Endometrium (tissue), 2 donors: ENCODE data around the gene SYNGAP1.
A peak's percentile ranks its signal among the peaks of the same experiment; 100 is the strongest.

Experiments
- FAIRE-seq: peaks from 2 replicates; lab custom pipeline; 2012; peaks lifted over from hg19 to GRCh38; lab: Jason Lieb, UNC
- donor health status: control.
- donor health status: control.

The SYNGAP1 gene

DNA sequence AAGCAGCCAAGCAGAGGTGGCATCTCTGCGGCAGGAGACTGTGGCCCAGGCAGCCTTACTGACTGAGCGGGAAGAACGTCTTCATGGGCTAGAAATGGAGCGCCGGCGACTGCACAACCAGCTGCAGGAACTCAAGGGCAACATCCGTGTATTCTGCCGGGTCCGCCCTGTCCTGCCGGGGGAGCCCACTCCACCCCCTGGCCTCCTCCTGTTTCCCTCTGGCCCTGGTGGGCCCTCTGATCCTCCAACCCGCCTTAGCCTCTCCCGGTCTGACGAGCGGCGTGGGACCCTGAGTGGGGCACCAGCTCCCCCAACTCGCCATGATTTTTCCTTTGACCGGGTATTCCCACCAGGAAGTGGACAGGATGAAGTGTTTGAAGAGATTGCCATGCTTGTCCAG, 15.0 kb upstream of the SYNGAP1 start:
- no peak for FAIRE-seq

DNA sequence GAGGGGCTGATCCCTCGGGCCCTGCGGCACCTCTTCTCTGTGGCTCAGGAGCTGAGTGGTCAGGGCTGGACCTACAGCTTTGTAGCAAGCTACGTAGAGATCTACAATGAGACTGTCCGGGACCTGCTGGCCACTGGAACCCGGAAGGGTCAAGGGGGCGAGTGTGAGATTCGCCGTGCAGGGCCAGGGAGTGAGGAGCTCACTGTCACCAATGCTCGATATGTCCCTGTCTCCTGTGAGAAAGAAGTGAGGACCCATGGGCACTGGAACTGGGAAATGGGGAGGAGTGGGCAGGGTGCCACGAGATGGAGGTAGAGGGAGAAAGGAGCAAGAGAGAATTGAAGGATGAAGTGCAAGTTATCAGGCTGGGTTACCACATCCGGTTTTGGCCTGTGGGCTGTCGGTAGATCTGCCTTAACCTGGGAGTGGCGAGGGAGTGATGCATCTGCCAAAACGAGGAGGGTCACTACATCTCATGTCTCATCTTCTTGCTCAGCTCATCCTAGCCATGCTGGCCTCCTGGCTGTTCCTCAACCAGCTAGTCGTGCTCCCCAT, 14.4 kb upstream of the SYNGAP1 start:
- FAIRE-seq = no peak

DNA sequence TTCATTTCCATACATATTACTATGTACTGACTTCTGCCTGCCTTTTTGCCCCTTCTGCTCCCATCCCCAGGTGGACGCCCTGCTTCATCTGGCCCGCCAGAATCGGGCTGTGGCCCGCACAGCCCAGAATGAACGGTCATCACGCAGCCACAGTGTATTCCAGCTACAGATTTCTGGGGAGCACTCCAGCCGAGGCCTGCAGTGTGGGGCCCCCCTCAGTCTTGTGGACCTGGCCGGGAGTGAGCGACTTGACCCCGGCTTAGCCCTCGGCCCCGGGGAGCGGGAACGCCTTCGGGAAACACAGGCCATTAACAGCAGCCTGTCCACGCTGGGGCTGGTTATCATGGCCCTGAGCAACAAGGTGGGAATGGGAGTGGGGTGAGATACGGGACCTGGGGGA, 13.7 kb upstream of the SYNGAP1 start:
- no peak for FAIRE-seq

DNA sequence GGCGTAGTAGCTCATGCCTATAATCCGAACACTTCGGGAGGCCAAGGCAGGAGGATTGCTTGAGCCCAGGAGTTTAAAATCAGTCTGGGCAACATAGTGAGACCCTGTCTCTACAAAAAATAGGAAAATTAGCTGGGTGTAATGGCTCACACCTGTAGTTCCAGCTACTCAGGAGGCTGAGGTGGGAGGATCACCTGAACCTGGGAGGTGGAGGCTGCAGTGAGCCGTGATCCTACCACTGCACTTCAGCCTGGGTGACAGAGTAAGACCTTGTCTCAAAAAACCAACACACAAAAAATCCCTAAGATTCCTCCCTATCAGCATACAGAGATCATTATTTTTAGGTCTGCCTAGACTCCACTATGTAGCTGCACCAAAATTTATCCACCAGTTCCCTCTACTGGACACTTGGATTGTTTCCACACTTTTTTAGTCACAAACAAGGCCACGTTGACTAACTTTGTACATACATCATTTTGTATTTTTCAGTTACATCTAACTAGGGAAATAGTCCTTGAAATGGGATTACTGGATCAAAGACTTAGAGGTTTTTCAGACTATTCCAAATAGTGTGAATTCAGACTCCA, 12.6 kb upstream of the SYNGAP1 start:
- no peak for FAIRE-seq

DNA sequence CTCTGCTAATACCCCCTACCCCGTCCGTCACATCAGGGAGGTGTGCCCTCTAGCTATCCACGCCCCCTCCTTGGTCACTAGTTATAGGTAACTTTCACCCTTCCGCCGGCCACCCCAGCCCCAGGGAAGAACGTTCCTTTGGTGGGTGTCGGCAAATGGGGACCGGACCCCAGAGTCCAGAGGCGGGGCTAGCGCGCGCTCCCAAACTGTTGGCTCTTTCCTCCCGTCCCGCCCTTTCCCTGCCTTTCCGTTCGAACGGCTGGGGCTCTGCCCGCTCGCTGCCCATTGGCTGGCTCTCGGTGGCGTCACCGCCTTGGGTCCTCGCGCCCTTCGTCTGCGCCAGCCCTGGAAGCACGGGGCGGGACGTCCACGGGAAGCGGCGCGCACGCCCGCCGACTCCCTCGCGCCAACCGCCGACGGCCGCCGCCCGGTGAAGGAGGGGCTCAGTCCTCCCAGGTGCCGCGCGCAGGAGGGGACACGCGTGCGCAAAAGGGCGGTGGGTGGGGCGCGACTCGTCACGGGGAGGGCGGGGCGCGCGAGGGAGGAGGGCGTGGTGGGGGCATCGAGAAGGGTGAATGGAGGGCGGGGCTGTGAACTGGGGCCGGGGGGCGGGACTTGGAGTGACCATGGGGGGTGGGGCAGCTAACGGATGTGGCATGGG, 9.7 kb upstream of the SYNGAP1 start:
- FAIRE-seq = no peak

DNA sequence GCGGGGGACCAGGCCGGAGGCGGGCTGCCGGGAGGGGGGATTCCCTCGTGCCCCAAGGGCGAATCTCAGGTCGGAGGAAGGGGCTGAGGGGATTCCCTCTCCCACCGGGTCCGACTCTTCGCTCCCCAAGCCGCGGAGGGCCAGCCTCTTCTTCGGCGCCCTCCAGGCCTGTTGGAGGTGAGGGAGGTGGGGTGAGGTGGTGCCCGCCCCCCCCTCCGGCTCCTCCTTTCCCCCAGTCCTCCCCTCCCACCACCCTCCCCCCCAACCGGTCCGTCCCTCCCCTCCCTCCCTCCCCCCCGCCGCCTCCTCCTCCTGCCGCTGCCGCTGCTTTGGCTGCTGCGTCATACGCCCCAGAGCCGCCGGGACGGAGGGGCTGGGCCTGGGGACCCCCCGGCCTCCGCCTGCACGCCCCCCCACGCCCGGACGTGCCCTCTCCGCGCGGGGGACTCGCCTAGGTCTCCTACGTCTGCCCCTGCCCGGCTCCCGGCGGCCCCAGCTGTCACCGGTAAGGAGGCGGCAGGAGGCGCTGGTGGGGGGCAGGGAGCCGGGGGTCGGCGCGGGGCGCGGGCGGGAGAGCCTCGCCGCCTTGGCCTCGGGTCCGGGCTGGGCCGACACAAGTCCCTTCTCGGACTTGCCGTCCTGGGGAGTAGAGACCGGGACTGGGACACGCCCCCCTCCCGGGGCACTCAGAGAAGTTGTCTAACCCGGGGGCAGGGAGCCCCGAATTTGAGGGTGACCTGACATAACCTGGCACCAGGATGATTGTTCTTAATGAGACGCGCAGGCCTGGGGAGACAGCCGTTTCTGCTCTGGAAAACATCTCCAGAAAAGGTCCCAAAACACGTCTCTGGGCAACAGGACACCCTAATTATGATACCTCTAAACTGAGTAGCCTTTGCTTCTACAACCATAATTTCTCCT, 8.9 kb upstream of the SYNGAP1 start, which contains the start of gene PHF1:
TSS of gene PHF1 (plus strand) at position 304 of the 921 bp plus-strand sequence. CDS start 1,250 bp downstream, outside the sequence.
- FAIRE-seq = no peak

DNA sequence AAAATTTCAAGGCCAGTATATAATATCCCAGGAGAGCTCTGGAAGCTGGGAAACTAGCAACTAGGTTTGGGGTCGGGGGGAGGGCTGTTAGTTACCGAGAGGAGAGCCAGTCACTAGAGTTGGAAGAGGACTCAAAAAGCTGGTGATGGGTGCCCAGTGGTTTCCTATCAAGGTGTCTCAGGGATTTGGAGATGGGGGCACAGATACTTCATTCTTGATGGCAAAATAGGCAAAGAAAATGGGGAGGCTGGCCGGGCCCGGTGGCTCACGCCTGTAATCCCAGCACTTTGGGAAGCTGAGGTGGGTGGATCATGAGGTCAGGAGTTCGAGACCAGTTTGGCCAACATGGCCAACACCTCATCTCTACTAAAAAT, 8.2 kb upstream of the SYNGAP1 start:
- FAIRE-seq = no peak

DNA sequence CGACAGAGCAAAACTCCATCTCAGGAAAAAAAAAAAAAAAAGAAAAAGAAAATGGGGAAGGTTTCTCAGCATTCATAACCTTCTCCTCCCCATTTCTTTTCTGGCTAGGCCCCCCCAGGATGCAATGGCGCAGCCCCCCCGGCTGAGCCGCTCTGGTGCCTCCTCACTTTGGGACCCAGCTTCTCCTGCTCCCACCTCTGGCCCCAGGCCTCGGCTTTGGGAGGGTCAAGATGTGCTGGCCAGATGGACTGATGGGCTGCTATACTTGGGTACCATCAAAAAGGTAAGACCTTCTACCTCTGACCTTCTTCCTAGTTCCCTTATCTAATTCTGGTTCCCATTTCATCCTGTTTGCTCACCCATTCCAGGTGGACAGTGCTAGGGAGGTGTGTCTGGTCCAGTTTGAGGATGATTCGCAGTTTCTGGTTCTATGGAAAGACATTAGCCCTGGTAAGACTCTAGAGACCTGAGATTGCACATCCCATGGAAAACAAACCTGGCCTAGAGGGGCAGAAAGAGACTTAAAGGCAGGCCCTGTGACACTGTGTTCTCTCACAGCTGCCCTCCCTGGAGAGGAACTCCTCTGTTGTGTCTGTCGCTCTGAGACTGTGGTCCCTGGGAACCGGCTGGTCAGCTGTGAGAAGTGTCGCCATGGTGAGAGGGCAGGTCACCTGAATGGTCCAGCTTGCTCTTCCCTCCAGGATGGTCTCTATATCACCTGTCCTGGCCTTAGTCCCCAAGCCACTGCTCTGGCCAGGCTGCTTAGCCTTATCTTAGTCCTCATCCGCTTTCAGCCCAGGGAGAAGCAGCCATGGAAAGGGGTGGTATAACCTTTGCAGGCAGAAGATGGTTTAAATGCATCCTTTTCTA, 7.5 kb upstream of the SYNGAP1 start:
- no peak for FAIRE-seq

DNA sequence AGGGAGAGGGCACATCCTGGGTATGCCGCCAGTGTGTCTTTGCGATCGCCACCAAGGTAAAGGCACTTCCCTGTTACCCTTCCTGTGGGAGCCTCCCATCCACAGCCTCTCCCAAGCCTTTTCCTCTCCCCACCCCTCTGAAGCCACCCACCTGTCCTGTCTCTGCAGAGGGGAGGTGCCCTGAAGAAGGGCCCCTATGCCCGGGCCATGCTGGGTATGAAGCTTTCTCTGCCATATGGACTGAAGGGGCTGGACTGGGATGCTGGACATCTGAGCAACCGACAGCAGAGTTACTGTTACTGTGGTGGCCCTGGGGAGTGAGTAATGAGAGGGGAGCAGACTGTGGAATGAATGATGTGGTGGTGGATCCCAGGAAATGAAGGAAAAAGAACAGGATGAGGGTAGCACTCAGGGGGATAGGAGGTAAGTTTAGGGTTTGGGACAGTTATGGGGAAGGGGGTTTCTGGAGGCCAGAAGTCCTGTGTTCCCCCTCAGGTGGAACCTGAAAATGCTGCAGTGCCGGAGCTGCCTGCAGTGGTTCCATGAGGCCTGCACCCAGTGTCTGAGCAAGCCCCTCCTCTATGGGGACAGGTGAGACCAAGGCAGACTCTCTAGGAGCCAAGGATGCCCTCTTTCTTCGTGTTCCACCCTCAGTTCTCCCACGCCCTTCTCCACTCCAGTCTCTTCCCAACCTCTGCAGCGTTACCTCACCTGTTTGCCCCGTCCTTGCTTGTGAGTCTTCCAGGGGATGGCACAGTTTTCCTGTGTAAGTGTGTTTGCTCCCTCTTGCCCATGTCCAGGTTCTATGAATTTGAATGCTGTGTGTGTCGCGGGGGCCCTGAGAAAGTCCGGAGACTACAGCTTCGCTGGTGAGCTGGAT, 6.4 kb upstream of the SYNGAP1 start:
- no peak for FAIRE-seq

DNA sequence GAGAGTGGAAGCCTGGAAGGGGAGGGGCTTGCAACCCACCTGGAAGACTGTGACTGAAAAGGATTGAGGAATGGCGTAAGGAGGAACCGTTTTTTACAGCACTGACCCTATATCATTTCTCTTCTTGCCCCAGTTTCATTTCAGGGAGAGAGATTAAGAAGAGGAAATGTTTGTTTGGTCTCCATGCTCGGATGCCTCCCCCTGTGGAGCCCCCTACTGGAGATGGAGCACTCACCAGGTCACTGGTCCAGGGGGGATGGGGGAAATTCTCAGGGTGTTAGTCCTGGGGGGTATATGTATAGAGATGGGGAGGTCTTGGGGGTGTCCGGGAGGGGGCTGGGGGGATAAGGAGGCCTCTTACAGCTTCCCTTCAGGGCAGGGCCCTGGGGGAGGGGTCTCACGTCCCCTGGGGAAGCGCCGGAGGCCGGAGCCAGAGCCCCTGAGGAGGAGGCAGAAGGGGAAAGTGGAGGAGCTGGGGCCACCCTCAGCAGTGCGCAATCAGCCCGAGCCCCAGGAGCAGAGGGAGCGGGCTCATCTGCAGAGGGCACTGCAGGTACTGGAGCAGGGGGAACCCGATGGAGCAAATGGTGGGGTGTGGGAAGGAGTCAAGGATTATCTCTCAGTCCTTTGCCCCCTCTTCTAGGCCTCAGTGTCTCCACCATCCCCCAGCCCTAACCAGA, 5.1 kb upstream of the SYNGAP1 start:
- FAIRE-seq = no peak

DNA sequence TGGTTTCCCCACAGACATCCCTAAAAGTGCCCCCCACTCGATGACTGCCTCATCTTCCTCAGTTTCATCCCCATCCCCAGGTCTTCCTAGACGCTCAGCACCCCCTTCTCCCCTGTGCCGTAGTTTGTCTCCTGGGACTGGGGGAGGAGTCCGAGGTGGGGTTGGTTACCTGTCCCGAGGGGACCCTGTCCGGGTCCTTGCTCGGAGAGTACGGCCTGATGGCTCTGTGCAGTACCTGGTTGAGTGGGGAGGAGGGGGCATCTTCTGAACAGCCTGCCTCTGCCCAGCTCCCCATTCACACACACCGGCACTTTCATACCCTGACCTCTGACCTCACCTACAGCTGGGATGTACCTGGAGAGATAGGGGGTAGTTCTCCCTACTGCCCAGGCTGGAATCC, 4.0 kb upstream of the SYNGAP1 start:
- no peak for FAIRE-seq

DNA sequence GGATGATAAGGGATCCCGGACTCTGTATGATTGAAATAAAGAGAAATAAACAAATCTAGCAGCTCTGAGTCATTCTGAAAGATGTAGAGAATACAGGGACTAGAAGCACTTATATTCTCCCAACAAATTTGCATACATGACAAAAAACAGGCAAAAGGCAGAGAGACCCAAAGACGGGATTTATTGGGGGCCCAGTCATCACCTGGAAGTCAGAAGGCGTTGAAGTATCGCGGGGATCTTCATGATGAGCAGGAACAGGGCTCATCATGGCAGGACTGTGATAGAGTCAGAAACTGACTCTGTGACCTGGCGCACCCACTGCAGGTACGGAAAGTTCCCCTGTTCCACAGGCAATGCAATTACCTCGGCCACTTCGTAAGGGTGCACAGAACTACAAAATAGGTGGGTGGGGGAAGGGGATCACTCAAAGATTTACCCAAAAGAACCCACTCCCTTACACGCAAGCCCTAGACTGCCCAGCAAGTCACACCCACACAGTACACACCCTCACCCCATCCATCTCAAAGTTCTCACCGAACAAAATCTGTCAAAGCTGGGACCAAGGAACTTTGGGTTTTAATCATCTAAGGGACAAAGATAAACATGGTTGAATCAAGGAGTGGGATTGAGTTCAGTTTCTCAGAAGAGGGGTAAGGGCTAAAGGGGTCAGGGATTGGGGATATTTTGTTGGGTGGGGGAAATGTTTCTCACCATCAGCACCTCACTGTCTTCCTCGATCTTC, 3.3 kb upstream of the SYNGAP1 start:
- FAIRE-seq = no peak

DNA sequence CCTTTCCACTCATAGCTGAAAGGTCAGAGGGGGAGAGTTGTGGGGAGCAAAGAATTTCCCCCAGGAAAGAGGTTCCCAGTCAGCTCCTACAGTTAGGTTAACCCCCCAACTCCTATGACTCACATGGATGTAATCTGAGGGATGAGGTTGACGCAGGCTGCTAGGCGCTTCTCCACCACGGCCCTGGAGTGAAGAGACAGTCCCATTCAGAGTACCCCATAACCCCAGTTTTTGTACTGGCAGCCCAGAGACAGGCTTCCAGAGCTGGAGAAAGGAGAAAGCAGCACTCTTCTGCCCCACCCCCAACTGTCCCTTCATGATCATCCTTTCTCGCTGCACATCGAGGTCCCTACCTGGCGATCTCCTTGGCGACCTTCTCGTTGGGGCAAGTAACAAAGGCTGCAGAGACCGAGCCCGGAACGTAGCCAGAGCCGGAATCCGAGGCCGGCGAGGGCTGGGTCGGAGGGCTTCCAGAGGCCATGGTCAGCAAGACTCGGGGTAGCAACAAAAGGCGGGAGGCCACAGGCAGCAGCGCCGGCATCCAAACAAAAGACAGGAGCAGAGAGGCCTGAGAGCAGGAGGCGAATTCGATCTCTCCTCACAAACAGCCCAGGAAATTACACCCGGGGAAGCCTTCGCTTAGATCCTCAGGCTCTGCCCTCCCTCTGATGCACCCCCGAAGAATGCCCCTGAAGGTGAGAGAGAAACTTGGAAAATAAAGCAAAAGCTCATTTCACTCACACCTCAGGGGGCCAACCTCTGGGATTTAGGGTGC, 2.5 kb upstream of the SYNGAP1 start:
- no peak for FAIRE-seq

DNA sequence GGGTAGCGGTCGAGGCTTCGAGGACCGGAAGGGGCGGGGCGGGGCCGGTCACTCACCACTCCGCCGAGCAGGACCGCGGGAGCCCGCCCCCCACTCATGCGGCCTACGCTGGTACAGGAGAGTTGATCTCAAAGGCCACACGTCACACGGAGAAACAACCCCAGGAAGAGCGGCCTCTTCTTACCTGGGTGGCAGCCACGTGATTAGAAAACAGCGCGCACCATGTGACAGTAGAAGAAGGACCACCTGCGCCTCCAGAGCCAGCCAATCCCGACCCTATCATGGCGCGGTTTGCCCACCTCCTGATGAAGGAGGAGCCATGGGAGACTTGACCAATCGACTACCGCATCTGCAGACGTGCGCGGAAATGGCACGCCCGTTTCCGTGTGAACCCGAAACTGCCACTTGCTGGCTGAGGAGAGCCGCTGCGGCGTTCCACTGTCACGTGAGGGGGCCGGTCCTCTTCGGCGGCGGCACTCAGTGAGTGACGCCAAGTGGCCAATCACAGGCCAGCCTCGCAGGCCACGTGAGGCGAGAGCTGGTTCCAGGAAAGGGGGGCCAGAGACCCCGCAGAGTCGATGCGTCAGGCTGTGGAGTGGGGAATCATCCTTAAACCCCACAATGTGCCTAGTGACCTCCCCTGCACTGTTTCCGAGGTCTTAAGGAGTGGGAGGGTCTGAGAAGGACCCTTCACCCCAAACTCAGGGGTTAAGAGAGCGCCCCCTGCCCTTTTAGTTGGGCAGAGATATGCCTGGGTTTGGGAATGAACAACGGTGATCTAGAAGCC, 1.8 kb upstream of the SYNGAP1 start, which contains the start of gene CUTA:
TSS of gene CUTA (minus strand) at position 205 of the 787 bp plus-strand sequence. CDS start at position 98, 107 bp downstream.
- FAIRE-seq = peak; percentile 99

DNA sequence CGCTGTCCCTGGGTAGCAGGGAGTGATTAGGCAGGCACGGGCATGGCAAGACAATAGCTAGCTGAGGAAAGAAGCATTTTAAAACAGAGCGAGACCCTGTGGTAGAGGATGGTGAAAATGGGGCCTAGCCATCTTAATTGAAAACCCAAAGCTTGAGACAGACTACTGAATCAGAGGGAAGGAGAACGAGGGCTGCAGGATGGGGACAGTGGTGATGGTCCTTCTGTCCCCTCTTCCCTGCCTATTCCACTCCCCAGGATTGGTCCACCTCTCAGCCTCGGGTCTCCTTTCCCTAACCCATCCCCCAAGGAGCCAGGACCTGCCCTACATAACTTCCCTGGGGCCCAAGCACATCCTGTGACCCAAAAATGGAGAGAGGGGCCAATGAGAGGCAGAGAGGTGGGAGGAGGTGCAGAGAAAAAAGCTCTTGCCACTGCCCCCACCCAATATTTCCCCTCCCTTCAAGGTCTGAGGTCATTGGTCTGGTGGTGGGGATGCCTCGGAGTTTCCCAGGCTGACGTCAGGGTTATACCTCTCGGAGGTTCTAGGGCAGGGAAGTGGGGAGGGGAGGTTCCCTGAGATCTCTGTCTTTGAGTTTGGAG, 1.1 kb upstream of the SYNGAP1 start:
- no peak for FAIRE-seq

DNA sequence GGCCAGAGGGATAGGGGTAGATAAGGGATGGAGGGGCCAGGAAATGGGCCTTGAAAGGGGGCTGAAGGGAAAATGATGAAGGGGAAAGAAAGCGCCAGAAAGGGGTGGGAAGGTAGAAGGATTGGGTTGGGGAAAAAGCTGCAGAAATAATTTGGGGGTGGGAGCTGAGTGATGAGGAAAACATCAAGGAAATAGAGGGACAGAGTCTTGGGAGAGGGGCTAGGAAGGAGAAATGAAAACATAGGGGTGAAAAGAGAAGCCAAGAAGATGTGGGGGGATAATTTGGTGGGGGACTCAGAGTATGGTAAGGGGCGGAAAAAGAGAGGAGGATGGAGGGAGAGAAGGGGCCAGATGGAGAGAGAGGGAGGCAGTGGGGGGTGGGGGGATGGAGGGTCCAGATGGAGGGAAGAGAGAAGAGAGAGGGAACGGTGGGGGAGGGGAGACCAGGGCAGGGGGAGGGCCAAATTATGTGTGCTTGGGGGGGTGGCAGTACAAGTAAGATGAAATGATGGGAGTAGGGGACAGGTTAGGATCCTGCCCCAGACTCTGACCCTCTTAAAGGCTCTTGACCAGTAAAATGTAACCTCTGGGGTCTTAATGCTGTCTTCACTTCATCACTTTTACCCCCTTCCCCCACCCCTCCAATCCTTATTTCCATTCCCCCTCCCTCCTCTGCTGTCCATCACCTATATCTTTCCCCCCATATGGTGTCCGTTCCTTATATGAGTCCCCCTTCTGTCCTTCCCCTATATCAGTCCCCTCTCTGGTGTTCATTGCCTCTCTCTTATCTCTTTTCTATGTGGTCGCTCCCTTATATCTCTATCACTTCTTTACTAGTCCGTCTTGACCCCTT, 852 bp downstream of the SYNGAP1 start:
- FAIRE-seq = no peak

DNA sequence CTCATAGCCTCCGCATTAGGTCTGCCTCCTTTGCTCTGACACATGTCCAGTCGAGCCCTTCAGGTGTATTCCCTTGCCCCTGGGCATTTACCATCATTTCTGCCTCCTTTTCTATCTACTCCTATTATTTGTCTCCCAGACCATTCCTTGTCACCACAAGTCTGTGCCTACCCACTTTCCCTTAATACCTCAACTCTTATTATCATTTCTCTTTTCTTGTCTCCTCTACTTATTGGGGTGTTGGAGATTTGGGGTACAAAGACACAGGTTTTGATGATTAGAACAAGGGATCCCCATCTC, 1.4 kb downstream of the SYNGAP1 start:
- FAIRE-seq = no peak
